GM23248 (cell line): Measurements from ENCODE around the gene TBC1D2B. TPM values are rescaled to one million over a fixed set of nuclear protein-coding genes. Genes with fewer than 3 reads are reported as not detected.

Experiments used
- DNase-seq: peaks from one replicate; pipeline ENCODE4 v3.0.0-alpha.2; 2015
- H2AFZ ChIP-seq: fragments of 200-600 bp; sonication (generic); 2 replicates; pipeline ENCODE4 v1.6.1; 2016; ENCODE audit warnings: antibody characterized with exemption
- H3F3A ChIP-seq: fragments of 200-600 bp; sonication (generic); 2 replicates; pipeline ENCODE4 v1.6.1; 2016; ENCODE audit warnings: mild to moderate bottlenecking, antibody characterized with exemption, mixed run types; ENCODE audit not compliant: insufficient read depth
- H3K27ac ChIP-seq: fragments of 200-600 bp; sonication (generic); 2 replicates; pipeline ENCODE4 v1.5.1; 2016; ENCODE audit warnings: mild to moderate bottlenecking
- H3K27me3 ChIP-seq: fragments of 200-600 bp; sonication (generic); replicated peaks from 2 replicates; pipeline ENCODE4 v1.6.1; 2016; ENCODE audit warnings: mild to moderate bottlenecking; ENCODE audit not compliant: insufficient read depth
- H3K36me3 ChIP-seq: fragments of 200-600 bp; sonication (generic); 2 replicates; pipeline ENCODE4 v1.6.1; 2016; ENCODE audit warnings: low read depth, mild to moderate bottlenecking
- H3K4me1 ChIP-seq: fragments of 200-600 bp; sonication (generic); 2 replicates; pipeline ENCODE4 v1.6.1; 2016; ENCODE audit warnings: mild to moderate bottlenecking; ENCODE audit not compliant: insufficient read depth
- H3K4me2 ChIP-seq: fragments of 200-600 bp; sonication (generic); one replicate; pipeline ENCODE4 v1.6.1; 2016; ENCODE audit warnings: mild to moderate bottlenecking; ENCODE audit not compliant: unreplicated experiment
- H3K4me3 ChIP-seq: fragments of 200-600 bp; sonication (generic); 2 replicates; pipeline ENCODE4 v1.5.1; 2016; ENCODE audit warnings: mild to moderate bottlenecking
- H3K79me2 ChIP-seq: fragments of 200-600 bp; sonication (generic); 2 replicates; pipeline ENCODE4 v1.6.1; 2016; ENCODE audit warnings: mild to moderate bottlenecking; ENCODE audit not compliant: insufficient read depth
- H3K9ac ChIP-seq: fragments of 200-600 bp; sonication (generic); 2 replicates; pipeline ENCODE4 v1.6.1; 2016; ENCODE audit warnings: mild to moderate bottlenecking
- H3K9me2 ChIP-seq: fragments of 200-600 bp; sonication (generic); 2 replicates; pipeline ENCODE4 v1.6.1; 2016; ENCODE audit warnings: mixed run types, mild to moderate bottlenecking, moderate library complexity; ENCODE audit not compliant: insufficient read depth
- H3K9me3 ChIP-seq: fragments of 200-600 bp; sonication (generic); one replicate; pipeline ENCODE4 v1.6.1; 2017; ENCODE audit warnings: low read depth
- H4K20me1 ChIP-seq: fragments of 200-600 bp; sonication (generic); 2 replicates; pipeline ENCODE4 v1.6.0; 2016; ENCODE audit not compliant: insufficient read depth
- EZH2 ChIP-seq: fragments of 200-600 bp; sonication (generic); IDR thresholded peaks from 2 replicates; pipeline ENCODE4 v1.6.1; 2018; ENCODE audit warnings: antibody characterized with exemption, mild to moderate bottlenecking; ENCODE audit not compliant: insufficient read depth, poor library complexity, severe bottlenecking
- EZH2phosphoT487 ChIP-seq: fragments of 200-600 bp; sonication (generic); IDR thresholded peaks from 2 replicates; pipeline ENCODE4 v1.6.1; 2018; ENCODE audit warnings: antibody characterized with exemption, moderate library complexity, mild to moderate bottlenecking, low read depth; ENCODE audit not compliant: insufficient read depth
- WGBS, 2 experiments: methylation state at CpG; one replicate each; pipeline ENCODE4 v1.1.6; 2015 to 2017; ENCODE audit warnings: low lambda C conversion rate in 2 of 2, low coverage in 1 of 2; ENCODE audit errors: missing lambda C conversion rate in 2 of 2; 5-methylcytosine and 5-hydroxymethylcytosine counted together
- in situ Hi-C: fragments of 300-500 bp; cut with MboI; formaldehyde crosslinking; loops from 2 replicates; pipeline ENCODE4 v1.15.0; 2020
- polyA plus RNA-seq: library from polyadenylated mRNA; unstranded; fragments of >200 nt; fragmentation: Nextera tagmentation; extraction: Ambion mirVana; gene quantifications from 2 replicates; pipeline ENCODE4 v1.2.1, GENCODE V29; 2016
- total RNA-seq: library from RNA; depleted of rRNA; stranded (reverse); fragments of >200 nt; shearing (Covaris generic); gene quantifications from 2 replicates; pipeline ENCODE4 v1.2.3, GENCODE V29; 2014

The TBC1D2B gene
- total and polyA plus RNA-seq, 2 experiments from 2014 or later = 11.1 to 40.5 TPM

DNA sequence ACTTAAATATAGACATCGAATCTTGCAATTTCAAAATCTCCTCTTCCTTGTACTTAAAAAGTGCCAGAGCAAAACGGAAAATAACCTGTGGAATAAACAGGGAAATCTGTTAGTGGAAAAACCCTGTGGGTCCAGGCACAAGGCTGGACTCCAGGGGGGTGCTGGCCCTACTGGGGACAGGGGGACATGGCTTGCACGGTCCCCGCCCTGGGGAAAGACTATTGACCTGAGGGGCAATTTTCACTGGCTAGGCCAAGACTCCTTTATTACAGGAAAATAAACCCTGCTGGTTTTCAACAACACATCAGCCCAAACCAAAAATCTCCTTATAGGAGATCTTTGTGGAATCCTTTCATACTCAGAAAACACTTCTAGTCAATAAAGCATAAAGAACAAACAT, 75.9 kb downstream of the TBC1D2B start:
- WGBS, 2 experiments = 86 to 93% methylated on average over 4 of the region's 4 CpGs
- in situ Hi-C loops = no loop called here

DNA sequence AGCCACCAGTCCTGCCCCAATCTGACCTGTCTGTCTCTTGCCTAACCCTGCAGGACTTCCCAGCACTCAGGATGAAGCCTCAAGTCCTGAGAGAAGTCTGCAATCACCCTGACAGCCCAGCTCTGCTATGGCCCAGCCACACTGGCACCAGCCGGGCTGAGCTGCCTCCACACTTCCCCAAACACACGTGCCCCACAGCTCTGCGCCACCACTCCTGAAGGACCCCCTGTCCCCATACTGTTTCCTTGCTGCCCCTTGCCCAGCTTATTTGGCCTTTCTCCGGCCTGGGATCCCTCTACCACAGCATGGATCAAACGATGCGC, 76.6 kb downstream of the TBC1D2B start:
- peaks cover 20% of the 10 kb centered on the region for H3F3A ChIP-seq
- no peaks in the 10 kb centered on the region; the same call in 1 of the 2 replicates for H3K79me2 ChIP-seq
- no peaks in the 10 kb centered on the region for H3K27me3 ChIP-seq
- H3K9me3 ChIP-seq = no peaks in the 10 kb centered on the region
- no peak overlapping the region for H3K9ac ChIP-seq
- WGBS, 2 experiments = 87 to 93% methylated on average over 6 of the region's 6 CpGs
- no peak for TF ChIP-seq EZH2
- no peak for TF ChIP-seq EZH2phosphoT487
- H4K20me1 ChIP-seq = no peaks in the 10 kb centered on the region
- no peak overlapping the region for H3K27ac ChIP-seq
- H3K36me3 ChIP-seq = peaks cover 19% of the 10 kb centered on the region
- no peak for DNase-seq
- H3K4me2 ChIP-seq = no peak overlapping the region
- in situ Hi-C loops = no loop called here
- no peak overlapping the region for H2AFZ ChIP-seq
- H3K4me1 ChIP-seq = peaks cover 11% of the 10 kb centered on the region
- no peak overlapping the region for H3K4me3 ChIP-seq
- H3K9me2 ChIP-seq = no peaks in the 10 kb centered on the region

More for the DNA sequence above, 75.9 kb downstream of the TBC1D2B start:
- H3K36me3 ChIP-seq = peaks cover 19% of the 10 kb centered on the region
- DNase-seq = no peak
- peaks cover 11% of the 10 kb centered on the region for H3K4me1 ChIP-seq
- no peak overlapping the region for H3K4me3 ChIP-seq
- H3K9me2 ChIP-seq = no peaks in the 10 kb centered on the region
- H3K79me2 ChIP-seq = no peaks in the 10 kb centered on the region; the same call in 1 of the 2 replicates
- H3K9me3 ChIP-seq = no peaks in the 10 kb centered on the region
- peaks cover 21% of the 10 kb centered on the region for H3F3A ChIP-seq
- no peak overlapping the region for H3K4me2 ChIP-seq
- no peak for TF ChIP-seq EZH2phosphoT487
- H2AFZ ChIP-seq = no peak overlapping the region
- no peak overlapping the region for H3K9ac ChIP-seq
- H3K27me3 ChIP-seq = no peaks in the 10 kb centered on the region
- no peak overlapping the region for H3K27ac ChIP-seq
- H4K20me1 ChIP-seq = no peaks in the 10 kb centered on the region

DNA sequence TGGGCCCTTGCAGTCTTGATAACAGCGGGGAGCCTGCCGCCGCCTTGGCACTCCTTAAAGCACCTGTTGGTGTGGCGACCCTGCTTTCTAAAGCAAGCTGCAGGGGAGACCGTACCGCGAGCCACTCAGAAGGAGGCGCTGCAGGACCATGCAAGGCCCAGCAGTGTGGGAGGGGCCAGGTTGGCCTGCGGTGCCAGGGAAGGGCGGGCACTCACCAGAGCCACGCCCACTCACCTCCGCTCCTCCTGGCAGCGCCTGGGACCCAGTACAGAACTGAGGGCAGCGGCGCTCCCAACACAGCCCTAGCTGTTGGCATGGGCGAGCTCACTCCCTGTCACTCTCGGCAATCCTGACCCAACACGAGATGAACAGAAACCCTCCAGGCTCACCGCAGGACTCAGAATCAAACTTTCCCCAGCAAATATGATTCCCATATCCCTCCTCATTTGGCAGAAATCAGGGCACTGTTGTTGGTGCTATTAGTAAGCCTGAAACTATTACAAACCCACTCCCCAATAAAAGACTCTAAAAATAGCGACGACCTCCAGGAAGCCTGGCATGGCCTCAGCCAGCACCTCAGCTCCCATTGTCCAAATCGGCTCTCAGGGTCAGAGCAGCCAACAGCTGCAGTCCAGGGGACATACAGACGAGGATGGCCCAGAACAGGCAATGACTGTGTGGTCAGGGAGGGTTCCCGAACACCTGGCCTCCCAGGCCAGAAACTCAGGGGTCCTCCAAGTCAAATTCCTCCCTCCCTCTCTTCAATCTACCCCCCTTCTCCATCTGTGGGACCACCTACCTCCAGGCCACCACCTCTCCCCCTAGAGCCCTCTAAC, 77.2 kb downstream of the TBC1D2B start:
- Histone ChIP-seq H3K4me2 (no peak overlapping the region), H3K9me2 (no peaks in the 10 kb centered on the region), H3K27ac (no peak overlapping the region), H3K36me3 (peaks cover 19% of the 10 kb centered on the region), H3K4me3 (no peak overlapping the region), H3K27me3 (no peaks in the 10 kb centered on the region), H3K9ac (no peak overlapping the region), H2AFZ (no peak overlapping the region), H3K9me3 (no peaks in the 10 kb centered on the region), H3F3A (peaks cover 14% of the 10 kb centered on the region), H4K20me1 (no peaks in the 10 kb centered on the region), H3K4me1 (peaks cover 11% of the 10 kb centered on the region), H3K79me2 (no peaks in the 10 kb centered on the region; the same call in 1 of the 2 replicates)
- in situ Hi-C loops = no loop called here
- TF ChIP-seq EZH2 = no peak
- TF ChIP-seq EZH2phosphoT487 = no peak
- DNase-seq = peak; percentile 54
- WGBS, 2 experiments = 80 to 84% methylated on average over 19 to 24 of the region's 24 CpGs

DNA sequence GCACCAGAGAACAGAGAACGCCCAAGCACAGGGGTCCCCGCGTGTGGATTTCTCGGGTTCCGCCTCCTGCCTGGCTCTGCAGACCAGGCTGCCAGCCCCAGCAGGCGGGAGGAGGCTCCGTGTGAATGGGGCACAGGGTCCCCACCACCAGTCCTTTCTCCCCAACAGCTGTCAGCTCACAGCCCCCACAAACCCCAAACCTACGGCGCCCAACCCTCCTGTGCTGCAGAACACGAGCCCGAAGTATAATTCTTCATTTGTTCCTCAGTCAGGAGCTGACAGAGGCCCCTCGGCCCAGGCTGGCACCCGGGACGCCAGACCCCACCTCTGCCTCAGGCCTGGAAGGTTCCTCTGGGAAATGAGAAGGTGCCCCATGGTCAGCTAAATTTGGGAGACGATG, 78.0 kb downstream of the TBC1D2B start:
- H3K9me2 ChIP-seq = no peaks in the 10 kb centered on the region
- H3K27me3 ChIP-seq = no peaks in the 10 kb centered on the region
- H3K27ac ChIP-seq = no peak overlapping the region
- peaks cover 14% of the 10 kb centered on the region for H3K4me1 ChIP-seq
- H3K4me2 ChIP-seq = no peak overlapping the region
- H3K9ac ChIP-seq = no peak overlapping the region
- no peaks in the 10 kb centered on the region for H3K9me3 ChIP-seq
- H2AFZ ChIP-seq = no peak overlapping the region
- TF ChIP-seq EZH2phosphoT487 (no peak), EZH2 (no peak)
- in situ Hi-C loops = no loop called here
- DNase-seq = no peak
- H3F3A ChIP-seq = peaks cover 8% of the 10 kb centered on the region; the same call in 1 of the 2 replicates
- H4K20me1 ChIP-seq = no peaks in the 10 kb centered on the region
- H3K4me3 ChIP-seq = no peak overlapping the region
- peaks cover 19% of the 10 kb centered on the region for H3K36me3 ChIP-seq
- 86 to 90% methylated on average over 9 to 15 of the region's 15 CpGs for WGBS, 2 experiments
- H3K79me2 ChIP-seq = no peaks in the 10 kb centered on the region; the same call in 1 of the 2 replicates
